Measurements from ENCODE around the gene DNLZ.
"Not testable (repeated sequence)": the region's sequence is repeated elsewhere in the genome, so short reads cannot be mapped to it uniquely, and the experiment has no call there.

The DNLZ gene

GRCh38 chr9:136363106-136363948 is at the start of gene DNLZ:
TSS of gene DNLZ (minus strand) at chr9:136363744. CDS start at chr9:136363714, 30 bp downstream.
- peak within 1 kb of the TSS; percentile 69 for H3K4me3 ChIP-seq (ENCODE audit: low read depth, low read length)

- H3K4me3 ChIP-seq (ENCODE audit: low read depth, low read length) = no peak overlapping the region
Observed at GRCh38 chr9:136412962-136413361, 49.4 kb upstream of the DNLZ start.

- H3K4me3 ChIP-seq (ENCODE audit: low read depth, low read length) = peak overlapping the region; percentile 84
Observed at GRCh38 chr9:136411378-136411777, 47.8 kb upstream of the DNLZ start.

- H3K4me3 ChIP-seq (ENCODE audit: low read depth, low read length) = peak within 1 kb of the TSS; percentile 84
Observed at GRCh38 chr9:136410500-136411287, 47.1 kb upstream of the DNLZ start, which contains the start of the genes ENTR1 and PMPCA. TSS of gene ENTR1 (minus strand) at chr9:136410614. CDS start at chr9:136410397, 217 bp downstream. TSS of gene PMPCA (plus strand) at chr9:136410658. CDS start at chr9:136410669, 11 bp downstream.

GRCh38 chr9:136409557-136410455 is 46.3 kb upstream of the DNLZ start:
- H3K4me3 ChIP-seq (ENCODE audit: low read depth, low read length) = peak overlapping the region; percentile 67

- H3K4me3 ChIP-seq (ENCODE audit: low read depth, low read length) = no peak overlapping the region
Observed at GRCh38 chr9:136407911-136408310, 44.4 kb upstream of the DNLZ start.

- not testable (repeated sequence) for H3K4me3 ChIP-seq (ENCODE audit: low read depth, low read length)
Observed at GRCh38 chr9:136407061-136407460, 43.5 kb upstream of the DNLZ start.

- not testable (repeated sequence) for H3K4me3 ChIP-seq (ENCODE audit: low read depth, low read length)
Observed at GRCh38 chr9:136405904-136406303, 42.4 kb upstream of the DNLZ start.

- no peak overlapping the region for H3K4me3 ChIP-seq (ENCODE audit: low read depth, low read length)
Observed at GRCh38 chr9:136405481-136405880, 41.9 kb upstream of the DNLZ start.

GRCh38 chr9:136404801-136405136 is 41.2 kb upstream of the DNLZ start:
- H3K4me3 ChIP-seq (ENCODE audit: low read depth, low read length) = no peak overlapping the region

GRCh38 chr9:136403915-136404800 is 40.6 kb upstream of the DNLZ start:
- no peak overlapping the region for H3K4me3 ChIP-seq (ENCODE audit: low read depth, low read length)

- no peak overlapping the region for H3K4me3 ChIP-seq (ENCODE audit: low read depth, low read length)
Observed at GRCh38 chr9:136403538-136403914, 40.0 kb upstream of the DNLZ start.

- no peak overlapping the region for H3K4me3 ChIP-seq (ENCODE audit: low read depth, low read length)
Observed at GRCh38 chr9:136402067-136402466, 38.5 kb upstream of the DNLZ start.

- H3K4me3 ChIP-seq (ENCODE audit: low read depth, low read length) = no peak overlapping the region
Observed at GRCh38 chr9:136401173-136401922, 37.8 kb upstream of the DNLZ start.

- H3K4me3 ChIP-seq (ENCODE audit: low read depth, low read length) = peak within 1 kb of the TSS; percentile 79
Observed at GRCh38 chr9:136400038-136400834, 36.7 kb upstream of the DNLZ start, which contains the start of gene SNAPC4. TSS of gene SNAPC4 (minus strand) at chr9:136400170. CDS start at chr9:136398428, 1,742 bp downstream.

GRCh38 chr9:136399176-136400037 is 35.9 kb upstream of the DNLZ start:
- peak overlapping the region; percentile 79 for H3K4me3 ChIP-seq (ENCODE audit: low read depth, low read length)

- no peak overlapping the region for H3K4me3 ChIP-seq (ENCODE audit: low read depth, low read length)
Observed at GRCh38 chr9:136398286-136398685, 34.7 kb upstream of the DNLZ start.
